B cell (primary cell): ENCODE results near the gene CYP4F3.

ENCODE experiments used
- CTCF ChIP-seq: fragments of 200-600 bp; IDR thresholded peaks from one replicate; pipeline ENCODE4 v1.8.0; 2022; ENCODE audit warnings: antibody characterized with exemption, mild to moderate bottlenecking
- EZH2 ChIP-seq: IDR thresholded peaks from 2 replicates; pipeline ENCODE4 v1.6.1; 2012; ENCODE audit warnings: borderline replicate concordance, low read depth, mild to moderate bottlenecking, moderate library complexity, low read length; ENCODE audit not compliant: insufficient read depth, poor library complexity, severe bottlenecking

GRCh38 chr19:15642807-15643206 lies 2.1 kb downstream of the CYP4F3 start:
- no peak for TF ChIP-seq CTCF
- no peak for TF ChIP-seq EZH2
